ENCODE measurements around the gene PCBP2.

PCBP2 gene

GRCh38 chr12:53468282-53468681 is 16.4 kb downstream of the PCBP2 start:
- peak overlapping the region; percentile 80; the same call in 1 of the 2 replicates for H3K27ac ChIP-seq
- TF ChIP-seq, protein P1, sequence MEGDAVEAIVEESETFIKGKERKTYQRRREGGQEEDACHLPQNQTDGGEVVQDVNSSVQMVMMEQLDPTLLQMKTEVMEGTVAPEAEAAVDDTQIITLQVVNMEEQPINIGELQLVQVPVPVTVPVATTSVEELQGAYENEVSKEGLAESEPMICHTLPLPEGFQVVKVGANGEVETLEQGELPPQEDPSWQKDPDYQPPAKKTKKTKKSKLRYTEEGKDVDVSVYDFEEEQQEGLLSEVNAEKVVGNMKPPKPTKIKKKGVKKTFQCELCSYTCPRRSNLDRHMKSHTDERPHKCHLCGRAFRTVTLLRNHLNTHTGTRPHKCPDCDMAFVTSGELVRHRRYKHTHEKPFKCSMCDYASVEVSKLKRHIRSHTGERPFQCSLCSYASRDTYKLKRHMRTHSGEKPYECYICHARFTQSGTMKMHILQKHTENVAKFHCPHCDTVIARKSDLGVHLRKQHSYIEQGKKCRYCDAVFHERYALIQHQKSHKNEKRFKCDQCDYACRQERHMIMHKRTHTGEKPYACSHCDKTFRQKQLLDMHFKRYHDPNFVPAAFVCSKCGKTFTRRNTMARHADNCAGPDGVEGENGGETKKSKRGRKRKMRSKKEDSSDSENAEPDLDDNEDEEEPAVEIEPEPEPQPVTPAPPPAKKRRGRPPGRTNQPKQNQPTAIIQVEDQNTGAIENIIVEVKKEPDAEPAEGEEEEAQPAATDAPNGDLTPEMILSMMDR (conservative IDR thresholded peaks at IDR 0.05): no peak

DNA sequence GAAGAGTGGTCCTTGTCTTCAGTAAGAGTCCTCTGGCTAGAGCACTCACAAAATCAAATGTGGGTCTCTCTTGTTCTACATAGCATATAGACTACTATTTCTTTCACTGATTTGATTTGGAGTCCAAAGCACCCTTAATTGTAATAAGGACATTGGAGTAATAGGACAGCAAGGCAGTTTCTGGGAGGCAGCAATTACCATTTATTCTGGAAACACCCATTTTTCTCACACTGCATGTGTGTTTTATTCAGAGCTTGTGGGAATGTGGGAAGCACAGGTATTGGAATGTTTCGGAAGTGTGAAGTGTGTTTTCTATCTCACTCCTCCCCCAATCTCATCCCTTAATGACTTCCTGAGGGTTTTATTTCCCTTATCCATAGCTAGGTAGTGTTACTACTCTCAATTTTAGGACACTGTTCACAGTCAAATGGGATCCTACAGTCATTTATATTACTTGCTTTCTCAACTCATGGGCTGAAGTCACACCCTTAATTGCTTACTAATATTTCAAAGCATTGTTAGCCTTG is 20.2 kb downstream of the PCBP2 start:
- peak overlapping the region; percentile 80 for H3K27ac ChIP-seq
- TF ChIP-seq, protein P1 (conservative IDR thresholded peaks at IDR 0.05): no peak

GRCh38 chr12:53474077-53474476 is 22.2 kb downstream of the PCBP2 start:
- peak overlapping the region; percentile 80 for H3K27ac ChIP-seq
- TF ChIP-seq, protein P1 (conservative IDR thresholded peaks at IDR 0.05): no peak

DNA sequence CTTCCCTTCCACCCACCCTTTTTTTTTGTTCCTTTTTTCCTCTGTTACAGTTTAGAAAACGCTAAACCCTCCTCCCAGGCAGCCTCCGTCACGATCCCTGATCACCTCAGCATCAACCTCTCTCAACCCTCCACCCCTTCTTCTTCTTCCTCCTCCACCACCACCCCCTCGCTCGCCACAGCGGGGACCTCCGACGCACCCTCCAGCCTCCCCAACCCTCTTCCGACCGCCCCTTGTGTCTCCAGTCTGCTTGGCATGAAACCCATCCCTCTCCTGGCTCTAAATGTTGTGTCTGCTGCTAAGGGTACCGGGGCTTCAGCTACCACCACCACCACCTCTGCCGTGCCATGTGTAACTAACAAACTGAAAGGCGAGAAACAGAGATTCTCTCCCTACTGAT is 22.9 kb downstream of the PCBP2 start:
- TF ChIP-seq, protein P1 (conservative IDR thresholded peaks at IDR 0.05): no peak
- peak overlapping the region; percentile 80 for H3K27ac ChIP-seq

GRCh38 chr12:53476769-53477209 is 24.9 kb downstream of the PCBP2 start:
- peak overlapping the region; percentile 80 for H3K27ac ChIP-seq
- TF ChIP-seq, protein P1 (conservative IDR thresholded peaks at IDR 0.05): peak; percentile 55

GRCh38 chr12:53478865-53479264 is 27.0 kb downstream of the PCBP2 start:
- H3K27ac ChIP-seq: peak overlapping the region; percentile 8; the same call in 1 of the 2 replicates
- TF ChIP-seq, protein P1 (conservative IDR thresholded peaks at IDR 0.05): no peak

DNA sequence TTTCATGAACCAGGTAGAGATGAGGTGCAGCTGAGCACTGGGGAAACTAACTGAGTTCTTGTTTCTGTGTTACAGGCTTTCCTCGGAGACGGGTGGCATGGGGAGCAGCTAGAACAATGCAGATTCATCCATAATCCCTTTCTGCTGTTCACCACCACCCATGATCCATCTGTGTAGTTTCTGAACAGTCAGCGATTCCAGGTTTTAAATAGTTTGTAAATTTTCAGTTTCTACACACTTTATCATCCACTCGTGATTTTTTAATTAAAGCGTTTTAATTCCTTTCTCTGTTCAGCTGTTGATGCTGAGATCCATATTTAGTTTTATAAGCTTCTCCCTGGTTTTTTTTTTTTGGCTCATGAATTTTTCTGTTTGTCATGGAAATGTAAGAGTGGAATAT is 27.4 kb downstream of the PCBP2 start:
- peak overlapping the region; percentile 8; the same call in 1 of the 2 replicates for H3K27ac ChIP-seq
- TF ChIP-seq, protein P1 (conservative IDR thresholded peaks at IDR 0.05): no peak
